ENCODE results near the gene GAB1.

The GAB1 gene

DNA sequence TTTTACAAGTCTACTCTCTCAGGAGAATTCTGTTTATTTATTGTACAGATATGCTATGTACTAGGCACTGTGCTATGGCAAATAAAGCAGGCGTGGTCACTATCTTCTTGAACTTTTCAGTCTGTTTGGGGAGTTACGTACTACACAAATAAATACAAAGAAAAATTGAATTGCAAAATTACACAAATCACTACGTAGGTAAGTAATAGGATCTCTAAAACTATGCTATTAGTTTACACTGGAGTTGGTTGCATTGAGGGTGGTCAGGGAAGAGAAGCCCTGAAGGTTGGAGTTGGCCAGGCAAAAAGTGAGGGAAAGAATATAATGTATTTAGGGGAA, 75.7 kb downstream of the GAB1 start:
- TF ChIP-seq, protein P1, sequence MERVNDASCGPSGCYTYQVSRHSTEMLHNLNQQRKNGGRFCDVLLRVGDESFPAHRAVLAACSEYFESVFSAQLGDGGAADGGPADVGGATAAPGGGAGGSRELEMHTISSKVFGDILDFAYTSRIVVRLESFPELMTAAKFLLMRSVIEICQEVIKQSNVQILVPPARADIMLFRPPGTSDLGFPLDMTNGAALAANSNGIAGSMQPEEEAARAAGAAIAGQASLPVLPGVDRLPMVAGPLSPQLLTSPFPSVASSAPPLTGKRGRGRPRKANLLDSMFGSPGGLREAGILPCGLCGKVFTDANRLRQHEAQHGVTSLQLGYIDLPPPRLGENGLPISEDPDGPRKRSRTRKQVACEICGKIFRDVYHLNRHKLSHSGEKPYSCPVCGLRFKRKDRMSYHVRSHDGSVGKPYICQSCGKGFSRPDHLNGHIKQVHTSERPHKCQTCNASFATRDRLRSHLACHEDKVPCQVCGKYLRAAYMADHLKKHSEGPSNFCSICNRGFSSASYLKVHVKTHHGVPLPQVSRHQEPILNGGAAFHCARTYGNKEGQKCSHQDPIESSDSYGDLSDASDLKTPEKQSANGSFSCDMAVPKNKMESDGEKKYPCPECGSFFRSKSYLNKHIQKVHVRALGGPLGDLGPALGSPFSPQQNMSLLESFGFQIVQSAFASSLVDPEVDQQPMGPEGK (CRISPR knock-in tag; IDR thresholded peaks at IDR 0.05; ENCODE audit: borderline replicate concordance): no peak
- TF ChIP-seq ZFP3 (CRISPR knock-in tag; IDR thresholded peaks at IDR 0.05): no peak
- TF ChIP-seq ZNF565 (CRISPR knock-in tag; conservative IDR thresholded peaks at IDR 0.05; ENCODE audit: low read depth): no peak
- no peak for TF ChIP-seq ZNF8 (CRISPR knock-in tag; IDR thresholded peaks at IDR 0.05)
- TF ChIP-seq ISL1 (CRISPR knock-in tag; IDR thresholded peaks at IDR 0.05): no peak
- TF ChIP-seq OSR1 (CRISPR knock-in tag; IDR thresholded peaks at IDR 0.05): no peak
- TF ChIP-seq ZFP30 (CRISPR knock-in tag; IDR thresholded peaks at IDR 0.05): no peak
- TF ChIP-seq ESRRG (CRISPR knock-in tag; IDR thresholded peaks at IDR 0.05): no peak
- TF ChIP-seq CSDC2 (CRISPR knock-in tag; IDR thresholded peaks at IDR 0.05): no peak
- TF ChIP-seq ARNTL (CRISPR knock-in tag; IDR thresholded peaks at IDR 0.05; ENCODE audit: borderline replicate concordance, low read depth): no peak
- TF ChIP-seq, protein P2, sequence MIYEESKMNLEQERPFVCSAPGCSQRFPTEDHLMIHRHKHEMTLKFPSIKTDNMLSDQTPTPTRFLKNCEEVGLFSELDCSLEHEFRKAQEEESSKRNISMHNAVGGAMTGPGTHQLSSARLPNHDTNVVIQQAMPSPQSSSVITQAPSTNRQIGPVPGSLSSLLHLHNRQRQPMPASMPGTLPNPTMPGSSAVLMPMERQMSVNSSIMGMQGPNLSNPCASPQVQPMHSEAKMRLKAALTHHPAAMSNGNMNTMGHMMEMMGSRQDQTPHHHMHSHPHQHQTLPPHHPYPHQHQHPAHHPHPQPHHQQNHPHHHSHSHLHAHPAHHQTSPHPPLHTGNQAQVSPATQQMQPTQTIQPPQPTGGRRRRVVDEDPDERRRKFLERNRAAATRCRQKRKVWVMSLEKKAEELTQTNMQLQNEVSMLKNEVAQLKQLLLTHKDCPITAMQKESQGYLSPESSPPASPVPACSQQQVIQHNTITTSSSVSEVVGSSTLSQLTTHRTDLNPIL (CRISPR knock-in tag; IDR thresholded peaks at IDR 0.05; ENCODE audit: low read depth): no peak
- TF ChIP-seq SNAI2 (CRISPR knock-in tag; IDR thresholded peaks at IDR 0.05): no peak
- TF ChIP-seq ZNF70 (CRISPR knock-in tag; IDR thresholded peaks at IDR 0.05): no peak
- no peak for TF ChIP-seq ZC3H10 (CRISPR knock-in tag; IDR thresholded peaks at IDR 0.05)
- no peak for TF ChIP-seq TOX (CRISPR knock-in tag; IDR thresholded peaks at IDR 0.05; ENCODE audit: borderline replicate concordance)
- no peak for TF ChIP-seq TCF4 (CRISPR knock-in tag; IDR thresholded peaks at IDR 0.05; ENCODE audit: borderline replicate concordance)
- TF ChIP-seq, protein P3, sequence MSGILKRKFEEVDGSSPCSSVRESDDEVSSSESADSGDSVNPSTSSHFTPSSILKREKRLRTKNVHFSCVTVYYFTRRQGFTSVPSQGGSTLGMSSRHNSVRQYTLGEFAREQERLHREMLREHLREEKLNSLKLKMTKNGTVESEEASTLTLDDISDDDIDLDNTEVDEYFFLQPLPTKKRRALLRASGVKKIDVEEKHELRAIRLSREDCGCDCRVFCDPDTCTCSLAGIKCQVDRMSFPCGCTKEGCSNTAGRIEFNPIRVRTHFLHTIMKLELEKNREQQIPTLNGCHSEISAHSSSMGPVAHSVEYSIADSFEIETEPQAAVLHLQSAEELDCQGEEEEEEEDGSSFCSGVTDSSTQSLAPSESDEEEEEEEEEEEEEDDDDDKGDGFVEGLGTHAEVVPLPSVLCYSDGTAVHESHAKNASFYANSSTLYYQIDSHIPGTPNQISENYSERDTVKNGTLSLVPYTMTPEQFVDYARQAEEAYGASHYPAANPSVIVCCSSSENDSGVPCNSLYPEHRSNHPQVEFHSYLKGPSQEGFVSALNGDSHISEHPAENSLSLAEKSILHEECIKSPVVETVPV (CRISPR knock-in tag; IDR thresholded peaks at IDR 0.05): no peak
- TF ChIP-seq, protein P4, sequence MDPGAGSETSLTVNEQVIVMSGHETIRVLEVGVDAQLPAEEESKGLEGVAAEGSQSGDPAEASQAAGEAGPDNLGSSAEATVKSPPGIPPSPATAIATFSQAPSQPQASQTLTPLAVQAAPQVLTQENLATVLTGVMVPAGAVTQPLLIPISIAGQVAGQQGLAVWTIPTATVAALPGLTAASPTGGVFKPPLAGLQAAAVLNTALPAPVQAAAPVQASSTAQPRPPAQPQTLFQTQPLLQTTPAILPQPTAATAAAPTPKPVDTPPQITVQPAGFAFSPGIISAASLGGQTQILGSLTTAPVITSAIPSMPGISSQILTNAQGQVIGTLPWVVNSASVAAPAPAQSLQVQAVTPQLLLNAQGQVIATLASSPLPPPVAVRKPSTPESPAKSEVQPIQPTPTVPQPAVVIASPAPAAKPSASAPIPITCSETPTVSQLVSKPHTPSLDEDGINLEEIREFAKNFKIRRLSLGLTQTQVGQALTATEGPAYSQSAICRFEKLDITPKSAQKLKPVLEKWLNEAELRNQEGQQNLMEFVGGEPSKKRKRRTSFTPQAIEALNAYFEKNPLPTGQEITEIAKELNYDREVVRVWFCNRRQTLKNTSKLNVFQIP (CRISPR knock-in tag; IDR thresholded peaks at IDR 0.05; ENCODE audit: borderline replicate concordance, low read depth): no peak
- no peak for ATAC-seq

DNA sequence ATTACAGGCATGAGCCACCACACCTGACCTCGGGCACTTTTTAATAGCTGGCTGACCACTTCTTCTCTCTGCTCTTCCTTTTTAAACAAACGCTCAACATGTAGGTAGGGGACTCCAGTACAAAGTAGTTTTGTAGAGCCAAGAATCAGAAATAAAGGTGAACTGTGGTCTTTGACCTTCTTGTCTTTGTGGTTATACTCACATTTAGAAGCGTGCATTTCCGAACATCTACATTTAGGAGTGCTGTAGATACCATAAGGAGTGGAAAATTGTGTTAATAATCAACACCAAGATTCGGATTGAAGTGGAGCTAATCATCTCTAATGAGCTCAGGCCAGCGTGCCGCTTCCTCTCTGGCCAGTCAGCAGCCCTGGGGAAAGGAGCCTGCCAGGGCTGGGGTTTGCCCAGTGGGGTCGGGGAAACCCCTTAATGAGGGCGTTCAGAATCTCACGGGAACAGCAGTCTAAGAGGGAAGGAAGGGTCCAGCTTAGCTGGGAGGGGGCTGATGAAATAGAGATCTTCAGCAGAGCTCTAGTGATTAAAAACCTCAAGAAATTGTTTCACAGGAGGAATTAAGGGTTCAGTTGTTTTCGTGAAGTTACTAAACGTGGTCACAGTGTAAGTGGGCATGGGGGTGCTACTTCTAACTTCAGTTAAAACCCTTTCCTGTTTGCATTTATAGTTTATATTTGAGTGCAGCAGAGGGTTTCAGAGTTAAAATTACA, 81.2 kb downstream of the GAB1 start:
- ATAC-seq: no peak
- TF ChIP-seq, protein P3 (CRISPR knock-in tag; IDR thresholded peaks at IDR 0.05): no peak
- TF ChIP-seq, protein P1 (CRISPR knock-in tag; IDR thresholded peaks at IDR 0.05; ENCODE audit: borderline replicate concordance): no peak
- TF ChIP-seq OSR1 (CRISPR knock-in tag; IDR thresholded peaks at IDR 0.05): no peak
- TF ChIP-seq, protein P2 (CRISPR knock-in tag; IDR thresholded peaks at IDR 0.05; ENCODE audit: low read depth): no peak
- no peak for TF ChIP-seq ZFP30 (CRISPR knock-in tag; IDR thresholded peaks at IDR 0.05)
- no peak for TF ChIP-seq ARNTL (CRISPR knock-in tag; IDR thresholded peaks at IDR 0.05; ENCODE audit: borderline replicate concordance, low read depth)
- no peak for TF ChIP-seq ISL1 (CRISPR knock-in tag; IDR thresholded peaks at IDR 0.05)
